ENCODE results near the gene KDM4B.

DNA sequence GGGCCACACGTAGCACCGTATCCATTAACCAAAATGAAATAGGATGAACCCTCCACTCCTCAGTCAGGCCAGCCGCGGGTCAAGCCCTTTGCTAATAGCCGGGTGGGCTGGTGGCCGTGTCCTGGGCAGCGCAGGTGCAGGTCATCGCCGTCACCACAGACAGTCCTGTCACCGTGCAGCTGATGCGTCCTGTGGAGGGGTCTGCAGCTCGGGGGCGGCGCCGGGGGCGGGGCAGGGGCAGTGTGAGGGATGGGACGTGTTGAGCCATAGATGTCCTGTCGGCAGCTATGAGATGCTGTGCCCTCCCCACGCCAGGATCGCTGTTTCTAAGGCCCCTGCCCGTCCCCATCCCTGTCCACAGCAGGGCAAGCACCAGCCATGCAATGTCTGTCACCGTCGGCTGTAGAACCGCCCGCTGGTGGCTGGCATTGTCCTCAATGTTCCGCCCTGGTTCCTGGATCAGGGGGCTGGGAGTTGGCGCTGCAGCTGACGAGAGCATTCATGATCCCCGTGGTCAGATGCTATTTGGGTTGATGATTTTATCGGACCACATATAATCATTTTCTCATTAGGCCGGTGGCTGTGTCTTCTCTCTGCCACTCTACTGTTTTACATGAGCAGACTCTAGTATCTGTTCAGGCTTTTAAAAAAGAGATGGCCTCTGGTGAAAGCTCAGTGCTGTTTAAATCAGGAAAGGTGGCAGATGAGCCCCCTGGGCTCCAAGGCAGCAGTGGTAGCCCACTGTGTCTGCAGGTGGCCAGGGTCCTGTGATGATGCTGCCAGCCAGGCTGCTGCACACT is 126.1 kb downstream of the KDM4B start:
- TF ChIP-seq ATF7 (IDR thresholded peaks at IDR 0.05; ENCODE audit: low read depth) (no peak), SIN3A (IDR thresholded peaks at IDR 0.05; ENCODE audit: low read depth, low read length) (no peak), POLR2A (IDR thresholded peaks at IDR 0.05; ENCODE audit: low read depth, low read length) (no peak), FOXM1 (IDR thresholded peaks at IDR 0.05; ENCODE audit: low read depth, low read length) (no peak), ESRRA (IDR thresholded peaks at IDR 0.05; ENCODE audit: low read length) (no peak), NR2F1 (conservative IDR thresholded peaks at IDR 0.05) (no peak)
- TF ChIP-seq, protein P1, sequence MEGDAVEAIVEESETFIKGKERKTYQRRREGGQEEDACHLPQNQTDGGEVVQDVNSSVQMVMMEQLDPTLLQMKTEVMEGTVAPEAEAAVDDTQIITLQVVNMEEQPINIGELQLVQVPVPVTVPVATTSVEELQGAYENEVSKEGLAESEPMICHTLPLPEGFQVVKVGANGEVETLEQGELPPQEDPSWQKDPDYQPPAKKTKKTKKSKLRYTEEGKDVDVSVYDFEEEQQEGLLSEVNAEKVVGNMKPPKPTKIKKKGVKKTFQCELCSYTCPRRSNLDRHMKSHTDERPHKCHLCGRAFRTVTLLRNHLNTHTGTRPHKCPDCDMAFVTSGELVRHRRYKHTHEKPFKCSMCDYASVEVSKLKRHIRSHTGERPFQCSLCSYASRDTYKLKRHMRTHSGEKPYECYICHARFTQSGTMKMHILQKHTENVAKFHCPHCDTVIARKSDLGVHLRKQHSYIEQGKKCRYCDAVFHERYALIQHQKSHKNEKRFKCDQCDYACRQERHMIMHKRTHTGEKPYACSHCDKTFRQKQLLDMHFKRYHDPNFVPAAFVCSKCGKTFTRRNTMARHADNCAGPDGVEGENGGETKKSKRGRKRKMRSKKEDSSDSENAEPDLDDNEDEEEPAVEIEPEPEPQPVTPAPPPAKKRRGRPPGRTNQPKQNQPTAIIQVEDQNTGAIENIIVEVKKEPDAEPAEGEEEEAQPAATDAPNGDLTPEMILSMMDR (IDR thresholded peaks at IDR 0.05 in 2 of 3, conservative IDR thresholded peaks at IDR 0.05 in 1 of 3; ENCODE audit: control insufficient read depth in 2 of 3, extremely low read depth in 1 of 3, insufficient read depth in 1 of 3, low read depth in 3 of 3, low read length in 3 of 3): no peak
- TF ChIP-seq, protein P2, sequence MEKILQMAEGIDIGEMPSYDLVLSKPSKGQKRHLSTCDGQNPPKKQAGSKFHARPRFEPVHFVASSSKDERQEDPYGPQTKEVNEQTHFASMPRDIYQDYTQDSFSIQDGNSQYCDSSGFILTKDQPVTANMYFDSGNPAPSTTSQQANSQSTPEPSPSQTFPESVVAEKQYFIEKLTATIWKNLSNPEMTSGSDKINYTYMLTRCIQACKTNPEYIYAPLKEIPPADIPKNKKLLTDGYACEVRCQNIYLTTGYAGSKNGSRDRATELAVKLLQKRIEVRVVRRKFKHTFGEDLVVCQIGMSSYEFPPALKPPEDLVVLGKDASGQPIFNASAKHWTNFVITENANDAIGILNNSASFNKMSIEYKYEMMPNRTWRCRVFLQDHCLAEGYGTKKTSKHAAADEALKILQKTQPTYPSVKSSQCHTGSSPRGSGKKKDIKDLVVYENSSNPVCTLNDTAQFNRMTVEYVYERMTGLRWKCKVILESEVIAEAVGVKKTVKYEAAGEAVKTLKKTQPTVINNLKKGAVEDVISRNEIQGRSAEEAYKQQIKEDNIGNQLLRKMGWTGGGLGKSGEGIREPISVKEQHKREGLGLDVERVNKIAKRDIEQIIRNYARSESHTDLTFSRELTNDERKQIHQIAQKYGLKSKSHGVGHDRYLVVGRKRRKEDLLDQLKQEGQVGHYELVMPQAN (conservative IDR thresholded peaks at IDR 0.05): no peak
- TF ChIP-seq, protein P3, sequence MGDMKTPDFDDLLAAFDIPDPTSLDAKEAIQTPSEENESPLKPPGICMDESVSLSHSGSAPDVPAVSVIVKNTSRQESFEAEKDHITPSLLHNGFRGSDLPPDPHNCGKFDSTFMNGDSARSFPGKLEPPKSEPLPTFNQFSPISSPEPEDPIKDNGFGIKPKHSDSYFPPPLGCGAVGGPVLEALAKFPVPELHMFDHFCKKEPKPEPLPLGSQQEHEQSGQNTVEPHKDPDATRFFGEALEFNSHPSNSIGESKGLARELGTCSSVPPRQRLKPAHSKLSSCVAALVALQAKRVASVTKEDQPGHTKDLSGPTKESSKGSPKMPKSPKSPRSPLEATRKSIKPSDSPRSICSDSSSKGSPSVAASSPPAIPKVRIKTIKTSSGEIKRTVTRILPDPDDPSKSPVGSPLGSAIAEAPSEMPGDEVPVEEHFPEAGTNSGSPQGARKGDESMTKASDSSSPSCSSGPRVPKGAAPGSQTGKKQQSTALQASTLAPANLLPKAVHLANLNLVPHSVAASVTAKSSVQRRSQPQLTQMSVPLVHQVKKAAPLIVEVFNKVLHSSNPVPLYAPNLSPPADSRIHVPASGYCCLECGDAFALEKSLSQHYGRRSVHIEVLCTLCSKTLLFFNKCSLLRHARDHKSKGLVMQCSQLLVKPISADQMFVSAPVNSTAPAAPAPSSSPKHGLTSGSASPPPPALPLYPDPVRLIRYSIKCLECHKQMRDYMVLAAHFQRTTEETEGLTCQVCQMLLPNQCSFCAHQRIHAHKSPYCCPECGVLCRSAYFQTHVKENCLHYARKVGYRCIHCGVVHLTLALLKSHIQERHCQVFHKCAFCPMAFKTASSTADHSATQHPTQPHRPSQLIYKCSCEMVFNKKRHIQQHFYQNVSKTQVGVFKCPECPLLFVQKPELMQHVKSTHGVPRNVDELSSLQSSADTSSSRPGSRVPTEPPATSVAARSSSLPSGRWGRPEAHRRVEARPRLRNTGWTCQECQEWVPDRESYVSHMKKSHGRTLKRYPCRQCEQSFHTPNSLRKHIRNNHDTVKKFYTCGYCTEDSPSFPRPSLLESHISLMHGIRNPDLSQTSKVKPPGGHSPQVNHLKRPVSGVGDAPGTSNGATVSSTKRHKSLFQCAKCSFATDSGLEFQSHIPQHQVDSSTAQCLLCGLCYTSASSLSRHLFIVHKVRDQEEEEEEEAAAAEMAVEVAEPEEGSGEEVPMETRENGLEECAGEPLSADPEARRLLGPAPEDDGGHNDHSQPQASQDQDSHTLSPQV (IDR thresholded peaks at IDR 0.05): no peak

Data from GM12878 (cell line).